Endothelial cell of umbilical vein (primary cell): ENCODE data around the gene KPRP. TPM values are rescaled to one million over a fixed set of nuclear protein-coding genes. Genes with fewer than 3 reads are reported as not detected.
A peak's percentile ranks its signal among the peaks of the same experiment; 100 is the strongest.

Experiments used
- BruUV-seq: library from RNA; stranded (reverse); fragments of 400-500 nt; replicated peaks from 2 replicates; lab custom pipeline; 2021; lab: Mats Ljungman, UMichigan
- CTCF ChIA-PET: fragments of 300-600, 350-600 bp; sonication (Branson Sonifier 250); formaldehyde crosslinking; loops from one replicate; lab custom pipeline; 2021; ENCODE audit warnings: antibody characterized with exemption, inconsistent platforms; lab: Charles Lee
- POLR2A ChIA-PET: fragments of 300-600, 350-600 bp; sonication (Branson Sonifier 250); formaldehyde crosslinking; loops from one replicate; lab custom pipeline; 2021; ENCODE audit warnings: antibody characterized with exemption, inconsistent platforms; lab: Charles Lee
- DNase-seq: peaks from one replicate; pipeline ENCODE4 v3.0.0-alpha.2; 2011; ENCODE audit warnings: low read depth, low spot score
- FAIRE-seq: peaks from 2 replicates; lab custom pipeline; 2011; peaks lifted over from hg19 to GRCh38; lab: Jason Lieb, UNC
- H2AFZ ChIP-seq: 2 replicates; pipeline ENCODE4 v1.6.0; 2012; ENCODE audit warnings: low read depth, low read length, control low read depth, inconsistent platforms
- H3K27ac ChIP-seq: 2 replicates; pipeline ENCODE4 v1.5.1; 2011; ENCODE audit warnings: low read depth, mild to moderate bottlenecking, control low read depth, low read length, moderate library complexity; ENCODE audit not compliant: insufficient read depth
- H3K27me3 ChIP-seq, 2 experiments: 2 replicates each; pipeline versions ENCODE4 v1.6.0 to v1.6.1; 2011; ENCODE audit warnings: low read length in 2 of 2, mixed read lengths in 1 of 2; ENCODE audit not compliant: control insufficient read depth in 2 of 2, insufficient read depth in 2 of 2
- H3K36me3 ChIP-seq, 2 experiments: 2 replicates in 1 of 2; 3 replicates in 1 of 2; pipeline ENCODE4 v1.5.1; 2011; ENCODE audit warnings: low read length in 2 of 2, mild to moderate bottlenecking in 1 of 2, moderate library complexity in 1 of 2; ENCODE audit not compliant: control insufficient read depth in 2 of 2, insufficient read depth in 2 of 2; ENCODE audit errors: extremely low read depth in 1 of 2
- H3K4me1 ChIP-seq: 3 replicates; pipeline ENCODE4 v1.5.1; 2011; ENCODE audit warnings: mild to moderate bottlenecking, low read length; ENCODE audit not compliant: control insufficient read depth, insufficient read depth; ENCODE audit errors: extremely low read depth
- H3K4me2 ChIP-seq: 2 replicates; pipeline ENCODE4 v1.6.1; 2011; ENCODE audit warnings: low read length, control low read depth, mixed read lengths; ENCODE audit not compliant: insufficient read depth
- H3K4me3 ChIP-seq, 3 experiments: fragments of 200-600 bp in 1 of 3; sonication (generic), shearing (Covaris generic) in 1 of 3; replicated peaks in 1 of 3; 2 replicates each; pipeline ENCODE4 v1.5.1; 2011 to 2016; ENCODE audit warnings: control low read depth in 3 of 3, low read length in 3 of 3, mild to moderate bottlenecking in 2 of 3, inconsistent platforms in 1 of 3, low read depth in 1 of 3, moderate library complexity in 1 of 3; ENCODE audit not compliant: insufficient read depth in 1 of 3
- H3K79me2 ChIP-seq: 2 replicates; pipeline ENCODE4 v1.6.0; 2012; ENCODE audit warnings: low read length, inconsistent platforms; ENCODE audit not compliant: control insufficient read depth, insufficient read depth
- H3K9ac ChIP-seq: replicated peaks from 2 replicates; pipeline ENCODE3; 2011; ENCODE audit warnings: low read length, control low read depth; ENCODE audit not compliant: insufficient read depth; ENCODE audit errors: extremely low read depth
- H3K9me1 ChIP-seq: replicated peaks from 3 replicates; pipeline ENCODE4 v1.6.0; 2011; ENCODE audit warnings: mild to moderate bottlenecking, low read length; ENCODE audit not compliant: control insufficient read depth, insufficient read depth; ENCODE audit errors: extremely low read depth
- H3K9me3 ChIP-seq: replicated peaks from 2 replicates; pipeline ENCODE4 v1.5.1; 2012; ENCODE audit warnings: low read length, inconsistent platforms; ENCODE audit not compliant: control insufficient read depth, insufficient read depth
- H4K20me1 ChIP-seq: replicated peaks from 2 replicates; pipeline ENCODE3; 2011; ENCODE audit warnings: mild to moderate bottlenecking, low read length; ENCODE audit not compliant: control insufficient read depth, insufficient read depth; ENCODE audit errors: extremely low read depth
- FOS ChIP-seq: IDR thresholded peaks from 2 replicates; pipeline ENCODE4 v1.6.1; 2011; ENCODE audit warnings: mild to moderate bottlenecking, low read length, moderate library complexity, borderline replicate concordance; ENCODE audit not compliant: insufficient read depth
- GATA2 ChIP-seq: IDR thresholded peaks from 2 replicates; pipeline ENCODE4 v1.7.0; 2011; ENCODE audit warnings: low read depth, mild to moderate bottlenecking, moderate library complexity, mixed read lengths, low read length; ENCODE audit not compliant: insufficient read length, insufficient read depth
- JUN ChIP-seq: IDR thresholded peaks from 2 replicates; pipeline ENCODE4 v1.6.1; 2011; ENCODE audit warnings: borderline replicate concordance, low read depth; ENCODE audit not compliant: insufficient read length, insufficient read depth
- MYC ChIP-seq: IDR thresholded peaks from one replicate; pipeline ENCODE4 v1.6.1; 2011; ENCODE audit warnings: mild to moderate bottlenecking, low read depth, low read length
- POLR2A ChIP-seq: IDR thresholded peaks from 2 replicates; pipeline ENCODE4 v1.6.1; 2012; ENCODE audit warnings: low read depth, mild to moderate bottlenecking, control low read depth, low read length
- POLR2AphosphoS5 ChIP-seq: IDR thresholded peaks from 2 replicates; pipeline ENCODE4 v1.6.1; 2012; ENCODE audit warnings: low read depth, mild to moderate bottlenecking, control low read depth, low read length, moderate library complexity; ENCODE audit not compliant: insufficient read depth
- dilution Hi-C: fragments of 300-500 bp; cut with MboI; formaldehyde crosslinking; loops from one replicate; pipeline ENCODE4 v1.15.0; 2019; ENCODE audit warnings: low sequenced_read_pairs; ENCODE audit not compliant: extremely low pct_ligation_motif_present
- intact Hi-C: fragments of 100-400 bp; cut with micrococcal nuclease; formaldehyde crosslinking; loops from one replicate; pipeline ENCODE4 v1.10.0; 2022
- polyA plus RNA-seq, 4 experiments: library from polyadenylated mRNA; depleted of rRNA in 3 of 4; stranded (reverse) in 3 of 4; unstranded in 1 of 4; fragments of >200 nt; gene quantifications; 2 replicates each; pipeline versions ENCODE4 v1.2.1 to v1.2.3, GENCODE V29; 2011 to 2012; ENCODE audit warnings: missing spikeins in 1 of 4
- total RNA-seq: library from RNA; stranded (reverse); gene quantifications from 2 replicates; pipeline ENCODE4 v1.2.3, GENCODE V29; 2021
- TF ChIP-seq, protein P1 (sequence below), 2 donors: IDR thresholded peaks; 1 replicate in 1 of 2; 2 replicates in 1 of 2; pipeline ENCODE4 v1.5.1; 2011; ENCODE audit warnings: low read length in 2 of 2, mild to moderate bottlenecking in 2 of 2, moderate library complexity in 2 of 2, control low read depth in 1 of 2, inconsistent platforms in 1 of 2, low read depth in 1 of 2; ENCODE audit not compliant: insufficient read depth in 1 of 2; ENCODE audit errors: extremely low read depth in 1 of 2

Gene KPRP
- total and polyA plus RNA-seq, 2 donors (not counting 3 experiments of a cell fraction or from before 2014, with no cell fraction given) = not detected

- dilution Hi-C loops = no loop called here
- H3K27ac ChIP-seq = no peak overlapping the region
- no peak for FAIRE-seq
- H3K9me1 ChIP-seq = no peaks in the 10 kb centered on the region
- H3K9me3 ChIP-seq = no peaks in the 10 kb centered on the region
- H3K9ac ChIP-seq = no peak overlapping the region
- H4K20me1 ChIP-seq = no peaks in the 10 kb centered on the region
- H3K27me3 ChIP-seq = no peaks in the 10 kb centered on the region
- no peak for TF ChIP-seq MYC
- no peak for TF ChIP-seq GATA2
- no peak for TF ChIP-seq POLR2AphosphoS5
- TF ChIP-seq FOS = no peak
- intact Hi-C loops = no loop called here
- POLR2A ChIA-PET = no interaction called here
- H3K79me2 ChIP-seq = no peaks in the 10 kb centered on the region
- no TSS peak for BruUV-seq
- CTCF ChIA-PET = no interaction called here
- no peak overlapping the region for H3K4me2 ChIP-seq
- H3K36me3 ChIP-seq = no peaks in the 10 kb centered on the region
- no peak for DNase-seq
- no peak overlapping the region for H2AFZ ChIP-seq
- no peaks in the 10 kb centered on the region for H3K4me1 ChIP-seq
- H3K4me3 ChIP-seq = no peak overlapping the region
Measured at GRCh38 chr1:152776361-152776760, 18.5 kb downstream of the KPRP start.

GRCh38 chr1:152777510-152778137 lies 19.8 kb downstream of the KPRP start:
- DNase-seq (no peak), FAIRE-seq (no peak)
- intact Hi-C loops = no loop called here

More at GRCh38 chr1:152777510-152778137, 19.8 kb downstream of the KPRP start:
- Histone ChIP-seq H3K4me3 (no peak overlapping the region), H3K9me1 (no peaks in the 10 kb centered on the region), H3K9ac (no peak overlapping the region), H4K20me1 (no peaks in the 10 kb centered on the region), H3K27ac (no peak overlapping the region), H3K27me3 (no peaks in the 10 kb centered on the region), H3K4me1 (no peaks in the 10 kb centered on the region), H3K79me2 (no peaks in the 10 kb centered on the region), H3K4me2 (no peak overlapping the region), H3K9me3 (no peaks in the 10 kb centered on the region), H2AFZ (no peak overlapping the region), H3K36me3 (no peaks in the 10 kb centered on the region)
- BruUV-seq = no TSS peak
- TF ChIP-seq POLR2A (no peak), JUN (no peak), MYC (no peak)
- TF ChIP-seq, protein P1, sequence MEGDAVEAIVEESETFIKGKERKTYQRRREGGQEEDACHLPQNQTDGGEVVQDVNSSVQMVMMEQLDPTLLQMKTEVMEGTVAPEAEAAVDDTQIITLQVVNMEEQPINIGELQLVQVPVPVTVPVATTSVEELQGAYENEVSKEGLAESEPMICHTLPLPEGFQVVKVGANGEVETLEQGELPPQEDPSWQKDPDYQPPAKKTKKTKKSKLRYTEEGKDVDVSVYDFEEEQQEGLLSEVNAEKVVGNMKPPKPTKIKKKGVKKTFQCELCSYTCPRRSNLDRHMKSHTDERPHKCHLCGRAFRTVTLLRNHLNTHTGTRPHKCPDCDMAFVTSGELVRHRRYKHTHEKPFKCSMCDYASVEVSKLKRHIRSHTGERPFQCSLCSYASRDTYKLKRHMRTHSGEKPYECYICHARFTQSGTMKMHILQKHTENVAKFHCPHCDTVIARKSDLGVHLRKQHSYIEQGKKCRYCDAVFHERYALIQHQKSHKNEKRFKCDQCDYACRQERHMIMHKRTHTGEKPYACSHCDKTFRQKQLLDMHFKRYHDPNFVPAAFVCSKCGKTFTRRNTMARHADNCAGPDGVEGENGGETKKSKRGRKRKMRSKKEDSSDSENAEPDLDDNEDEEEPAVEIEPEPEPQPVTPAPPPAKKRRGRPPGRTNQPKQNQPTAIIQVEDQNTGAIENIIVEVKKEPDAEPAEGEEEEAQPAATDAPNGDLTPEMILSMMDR (IDR thresholded peaks at IDR 0.05; ENCODE audit: extremely low read depth in 1 of 2, insufficient read depth in 1 of 2, low read depth in 1 of 2, low read length in 2 of 2) = peak in 1 of 2 donors; percentile 19
- CTCF ChIA-PET = no interaction called here
- dilution Hi-C loops = no loop called here
- POLR2A ChIA-PET = no interaction called here
